GM10266 (cell line): Measurements from ENCODE around the gene DNPH1.

Experiments
- DNase-seq: peaks from one replicate; pipeline ENCODE4 v3.0.0; 2012; ENCODE audit errors: extremely low spot score
- TF ChIP-seq, protein P1 (sequence below): IDR thresholded peaks from 2 replicates; pipeline ENCODE4 v1.5.1; 2012; ENCODE audit warnings: mild to moderate bottlenecking, low read depth; ENCODE audit not compliant: control insufficient read depth, insufficient read depth; ENCODE audit errors: missing control alignments

Gene DNPH1

GRCh38 chr6:43268782-43269272 is 39.5 kb upstream of the DNPH1 start:
- no peak for DNase-seq
- TF ChIP-seq, protein P1, sequence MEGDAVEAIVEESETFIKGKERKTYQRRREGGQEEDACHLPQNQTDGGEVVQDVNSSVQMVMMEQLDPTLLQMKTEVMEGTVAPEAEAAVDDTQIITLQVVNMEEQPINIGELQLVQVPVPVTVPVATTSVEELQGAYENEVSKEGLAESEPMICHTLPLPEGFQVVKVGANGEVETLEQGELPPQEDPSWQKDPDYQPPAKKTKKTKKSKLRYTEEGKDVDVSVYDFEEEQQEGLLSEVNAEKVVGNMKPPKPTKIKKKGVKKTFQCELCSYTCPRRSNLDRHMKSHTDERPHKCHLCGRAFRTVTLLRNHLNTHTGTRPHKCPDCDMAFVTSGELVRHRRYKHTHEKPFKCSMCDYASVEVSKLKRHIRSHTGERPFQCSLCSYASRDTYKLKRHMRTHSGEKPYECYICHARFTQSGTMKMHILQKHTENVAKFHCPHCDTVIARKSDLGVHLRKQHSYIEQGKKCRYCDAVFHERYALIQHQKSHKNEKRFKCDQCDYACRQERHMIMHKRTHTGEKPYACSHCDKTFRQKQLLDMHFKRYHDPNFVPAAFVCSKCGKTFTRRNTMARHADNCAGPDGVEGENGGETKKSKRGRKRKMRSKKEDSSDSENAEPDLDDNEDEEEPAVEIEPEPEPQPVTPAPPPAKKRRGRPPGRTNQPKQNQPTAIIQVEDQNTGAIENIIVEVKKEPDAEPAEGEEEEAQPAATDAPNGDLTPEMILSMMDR: no peak

DNA sequence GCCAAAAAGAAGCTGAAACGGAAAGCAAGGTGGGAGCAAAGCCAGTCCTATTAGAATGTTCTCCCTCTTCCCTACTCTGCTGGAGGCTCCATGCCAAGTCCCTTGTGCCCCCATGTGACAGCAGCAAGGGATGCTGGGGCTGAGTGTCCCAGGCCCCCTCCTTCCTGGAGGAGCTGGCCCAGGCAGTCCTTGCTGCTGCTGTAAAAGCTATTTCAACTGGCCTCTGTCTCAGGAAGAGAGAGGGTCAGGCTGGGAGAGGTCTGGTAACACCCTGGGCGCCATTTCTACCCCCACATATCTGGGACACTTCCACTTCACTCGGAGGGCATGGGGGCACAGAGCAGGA is 39.0 kb upstream of the DNPH1 start:
- DNase-seq: no peak
- TF ChIP-seq, protein P1: no peak

DNA sequence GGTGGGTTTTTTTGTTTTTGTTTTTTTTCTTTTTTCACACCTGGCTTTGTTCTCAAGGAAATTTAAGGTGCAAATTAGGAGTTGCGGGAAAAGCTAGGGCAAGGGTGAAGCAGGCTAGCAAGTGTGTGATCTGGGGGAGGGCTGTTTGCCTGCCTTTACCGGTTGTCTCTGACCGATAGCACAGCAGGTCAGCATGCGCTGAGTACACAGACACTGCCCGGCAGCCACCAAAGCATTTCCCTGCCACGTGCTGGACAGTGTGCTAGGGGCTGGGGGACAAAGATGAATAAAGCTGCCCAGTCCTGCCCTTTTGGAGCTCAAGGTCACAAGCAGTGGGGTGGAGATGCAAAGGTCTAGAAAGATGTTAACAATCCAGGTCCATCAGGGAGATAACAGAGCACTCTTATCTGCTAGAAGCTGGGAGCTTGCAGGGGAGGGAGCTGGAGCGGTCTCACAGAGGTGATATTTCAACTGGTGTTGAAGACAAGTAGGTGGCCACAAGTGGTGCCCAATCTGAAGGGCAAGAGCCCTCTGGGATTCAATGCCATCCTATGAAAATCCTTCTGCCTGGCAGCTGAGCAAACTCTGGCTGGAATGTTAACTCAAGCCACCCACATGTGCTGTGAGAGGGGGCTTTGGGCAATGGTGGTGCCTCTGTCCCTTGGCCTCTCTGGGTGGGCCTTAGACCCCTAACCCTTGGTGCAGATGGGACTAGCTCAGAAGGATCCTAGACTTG is 38.5 kb upstream of the DNPH1 start:
- TF ChIP-seq, protein P1: no peak
- no peak for DNase-seq

DNA sequence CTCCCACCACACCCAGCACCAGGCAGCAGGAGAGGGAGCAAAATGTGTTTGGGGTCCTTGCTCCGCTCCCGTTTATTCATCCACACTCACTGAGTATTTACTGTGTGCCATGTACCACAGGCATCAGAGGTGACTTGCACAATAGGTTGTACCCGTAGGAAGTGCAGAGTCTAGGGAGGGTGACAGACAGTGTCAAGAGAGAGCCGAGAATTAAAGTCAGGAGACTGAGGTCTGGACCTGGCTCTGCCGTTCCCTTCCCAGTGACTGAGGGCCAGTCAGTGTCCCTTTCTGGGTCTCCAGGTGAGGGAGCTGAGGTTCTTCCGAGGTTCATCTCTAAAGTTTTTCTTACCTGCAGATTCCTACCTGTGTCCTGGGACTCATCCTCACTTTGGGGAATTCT is 36.3 kb upstream of the DNPH1 start:
- no peak for DNase-seq
- TF ChIP-seq, protein P1: no peak

DNA sequence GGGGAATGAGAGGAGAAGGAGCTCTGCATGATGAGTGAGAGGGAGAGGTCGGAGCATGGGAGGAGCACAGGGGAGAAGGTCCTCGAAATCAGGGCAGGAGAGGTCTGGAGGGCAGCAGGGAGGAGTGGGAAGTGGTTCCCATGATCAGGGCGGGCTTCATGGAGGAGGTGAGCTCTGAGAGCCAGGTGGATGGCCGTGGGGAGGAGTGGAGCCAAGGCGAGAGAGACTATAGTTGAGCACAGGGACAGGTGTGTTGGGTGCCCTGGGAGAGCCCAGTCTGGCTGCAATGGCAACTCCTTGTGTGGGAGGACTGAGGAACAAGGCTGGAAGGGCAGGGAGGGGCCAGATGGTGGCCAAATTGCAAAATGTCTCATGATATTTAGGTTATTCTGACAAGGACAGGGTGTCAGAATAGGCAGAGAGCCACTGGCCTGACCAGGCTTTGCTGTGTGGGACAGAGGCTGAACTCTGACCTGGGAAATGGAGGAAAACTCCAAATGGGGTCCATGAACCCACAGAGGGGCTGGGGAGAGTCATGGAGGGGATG is 35.4 kb upstream of the DNPH1 start:
- no peak for DNase-seq
- TF ChIP-seq, protein P1: no peak

- TF ChIP-seq, protein P1: peak; percentile 95
- peak; percentile 96 for DNase-seq
These were observed 34.3 kb upstream of the DNPH1 start for GRCh38 chr6:43263314-43264178.
